ENCODE data around the gene ZBTB37. TPM values are rescaled to one million over a fixed set of nuclear protein-coding genes. Genes with fewer than 3 reads are reported as not detected.

The ZBTB37 gene
- total RNA-seq, 4 donors from 2014 or later: 7.1 to 31.3 (median 11.2) TPM

DNA sequence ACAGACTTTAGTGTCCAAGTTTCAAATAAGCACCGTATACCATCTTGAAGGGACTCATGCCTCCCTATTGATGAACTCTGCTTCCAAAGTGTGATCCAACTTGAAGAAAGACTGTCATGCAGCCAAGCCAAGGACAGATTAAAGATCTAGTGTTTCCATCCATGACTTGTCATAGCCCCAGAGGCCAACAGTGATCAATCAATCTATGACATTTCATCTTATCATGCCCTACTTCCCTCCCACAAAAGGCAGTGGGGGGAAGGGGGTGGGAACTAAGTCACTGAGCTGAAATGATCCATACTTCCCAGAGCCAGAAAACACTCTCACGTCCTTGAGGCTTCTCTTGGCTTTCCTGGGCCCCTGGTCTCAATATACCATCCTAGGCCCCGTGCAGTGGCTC lies 44.9 kb downstream of the ZBTB37 start:
- DNase-seq: no peak
- H3K27ac ChIP-seq: no peak overlapping the region
- intact Hi-C loops (cut with DNase I; ENCODE audit: low total_unique reads): no loop called here
- no peaks in the 10 kb centered on the region for H3K4me1 ChIP-seq
- TF ChIP-seq, protein P1, sequence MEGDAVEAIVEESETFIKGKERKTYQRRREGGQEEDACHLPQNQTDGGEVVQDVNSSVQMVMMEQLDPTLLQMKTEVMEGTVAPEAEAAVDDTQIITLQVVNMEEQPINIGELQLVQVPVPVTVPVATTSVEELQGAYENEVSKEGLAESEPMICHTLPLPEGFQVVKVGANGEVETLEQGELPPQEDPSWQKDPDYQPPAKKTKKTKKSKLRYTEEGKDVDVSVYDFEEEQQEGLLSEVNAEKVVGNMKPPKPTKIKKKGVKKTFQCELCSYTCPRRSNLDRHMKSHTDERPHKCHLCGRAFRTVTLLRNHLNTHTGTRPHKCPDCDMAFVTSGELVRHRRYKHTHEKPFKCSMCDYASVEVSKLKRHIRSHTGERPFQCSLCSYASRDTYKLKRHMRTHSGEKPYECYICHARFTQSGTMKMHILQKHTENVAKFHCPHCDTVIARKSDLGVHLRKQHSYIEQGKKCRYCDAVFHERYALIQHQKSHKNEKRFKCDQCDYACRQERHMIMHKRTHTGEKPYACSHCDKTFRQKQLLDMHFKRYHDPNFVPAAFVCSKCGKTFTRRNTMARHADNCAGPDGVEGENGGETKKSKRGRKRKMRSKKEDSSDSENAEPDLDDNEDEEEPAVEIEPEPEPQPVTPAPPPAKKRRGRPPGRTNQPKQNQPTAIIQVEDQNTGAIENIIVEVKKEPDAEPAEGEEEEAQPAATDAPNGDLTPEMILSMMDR (IDR thresholded peaks at IDR 0.05): no peak
- TF ChIP-seq POLR2A (IDR thresholded peaks at IDR 0.05): no peak
- no peak overlapping the region for H3K4me3 ChIP-seq
- no peaks in the 10 kb centered on the region for H3K9me3 ChIP-seq
- no peaks in the 10 kb centered on the region for H3K27me3 ChIP-seq
- no peaks in the 10 kb centered on the region for H3K36me3 ChIP-seq

DNA sequence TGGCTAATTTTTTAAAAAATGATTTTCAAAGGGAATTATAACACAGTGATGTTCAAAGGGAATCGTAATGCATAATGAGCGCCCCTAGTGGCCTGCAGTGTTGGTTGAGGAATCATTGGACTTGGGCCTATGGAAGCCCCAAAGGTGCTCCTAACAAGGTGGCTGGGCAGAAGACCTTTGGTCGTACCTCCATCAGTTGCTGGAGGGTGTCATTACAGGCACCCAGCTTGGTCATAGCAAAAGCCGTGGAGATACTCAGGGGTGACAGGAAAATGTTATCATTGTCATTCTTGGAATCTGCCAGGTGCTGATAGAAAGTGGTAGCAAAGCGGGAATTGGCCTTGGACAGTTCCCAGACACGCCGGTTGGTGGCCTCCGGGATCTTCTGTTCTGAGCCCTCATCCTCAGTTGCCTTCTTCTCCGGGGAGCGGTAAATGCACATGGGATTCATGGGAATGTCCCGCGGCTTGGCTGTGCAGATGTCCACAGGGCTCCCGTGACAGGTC lies 46.2 kb downstream of the ZBTB37 start:
- intact Hi-C loops (cut with DNase I; ENCODE audit: low total_unique reads): no loop called here
- no peaks in the 10 kb centered on the region for H3K27me3 ChIP-seq
- H3K4me1 ChIP-seq: no peaks in the 10 kb centered on the region
- H3K36me3 ChIP-seq: no peaks in the 10 kb centered on the region
- H3K9me3 ChIP-seq: no peaks in the 10 kb centered on the region
- no peak overlapping the region for H3K4me3 ChIP-seq
- no peak for DNase-seq
- TF ChIP-seq POLR2A (IDR thresholded peaks at IDR 0.05): no peak
- TF ChIP-seq, protein P1 (IDR thresholded peaks at IDR 0.05): no peak
- no peak overlapping the region for H3K27ac ChIP-seq

- intact Hi-C loops (cut with DNase I; ENCODE audit: low total_unique reads): no loop called here
- no peak overlapping the region for H3K27ac ChIP-seq
- H3K27me3 ChIP-seq: no peaks in the 10 kb centered on the region
Measured at GRCh38 chr1:173915596-173915995, 47.4 kb downstream of the ZBTB37 start.

GRCh38 chr1:173916667-173917066 lies 48.5 kb downstream of the ZBTB37 start:
- DNase-seq: no peak
- H3K27me3 ChIP-seq: no peaks in the 10 kb centered on the region
- no peaks in the 10 kb centered on the region for H3K36me3 ChIP-seq
- TF ChIP-seq, protein P1 (IDR thresholded peaks at IDR 0.05): no peak
- TF ChIP-seq POLR2A (IDR thresholded peaks at IDR 0.05): no peak
- H3K9me3 ChIP-seq: no peaks in the 10 kb centered on the region
- no peaks in the 10 kb centered on the region for H3K4me1 ChIP-seq
- H3K27ac ChIP-seq: no peak overlapping the region
- intact Hi-C loops (cut with DNase I; ENCODE audit: low total_unique reads): no loop called here
- no peak overlapping the region for H3K4me3 ChIP-seq

More at GRCh38 chr1:173915596-173915995, 47.4 kb downstream of the ZBTB37 start:
- TF ChIP-seq POLR2A (IDR thresholded peaks at IDR 0.05): no peak
- DNase-seq: no peak
- H3K4me3 ChIP-seq: no peak overlapping the region
- no peaks in the 10 kb centered on the region for H3K9me3 ChIP-seq
- no peaks in the 10 kb centered on the region for H3K4me1 ChIP-seq
- no peaks in the 10 kb centered on the region for H3K36me3 ChIP-seq

DNA sequence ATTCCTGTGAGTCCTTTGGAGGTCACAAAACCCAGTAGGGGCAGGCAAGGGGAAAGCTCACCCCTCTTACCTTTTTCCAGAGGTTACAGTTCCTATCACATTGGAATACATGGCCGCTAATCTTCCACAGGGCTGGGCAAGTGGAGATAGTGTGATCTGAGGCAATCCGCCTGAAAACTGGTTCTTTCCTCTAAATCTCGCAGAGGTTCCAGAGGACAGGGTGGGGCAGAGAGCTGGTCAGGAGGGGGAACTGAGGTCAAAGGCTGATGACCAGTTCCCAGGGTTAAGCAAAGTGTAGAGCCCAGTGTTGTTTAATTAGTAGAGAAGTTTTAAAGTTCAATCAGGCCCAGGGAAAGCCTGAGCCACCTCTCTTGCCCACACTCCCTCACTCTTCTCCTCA lies 49.0 kb downstream of the ZBTB37 start, which contains the start of gene SERPINC1:
Gene SERPINC1 (minus strand): TSS at position 179 of the 400 bp plus-strand sequence. CDS start 68 bp downstream, at position 111.
- Histone ChIP-seq H3K27me3 (no peaks in the 10 kb centered on the region), H3K9me3 (no peaks in the 10 kb centered on the region), H3K4me3 (no peak within 1 kb of the TSS), H3K27ac (no peak within 1 kb of the TSS), H3K36me3 (no peaks in the 10 kb centered on the region), H3K4me1 (no peaks in the 10 kb centered on the region)
- no peak for TF ChIP-seq POLR2A (IDR thresholded peaks at IDR 0.05)
- TF ChIP-seq, protein P1 (IDR thresholded peaks at IDR 0.05): no peak
- intact Hi-C loops (cut with DNase I; ENCODE audit: low total_unique reads): no loop called here
- no peak for DNase-seq
